Body of pancreas (tissue), 4 donors: ENCODE measurements around the gene CAMK2G.

Experiments
- CTCF ChIP-seq, 7 experiments: fragments of 450-650 bp in 4 of 7; fragments of 200-600 bp in 3 of 7; sonication (generic) in 3 of 7; IDR thresholded peaks; one replicate each; pipeline ENCODE4 v1.5.1; 2016 to 2019; ENCODE audit warnings: antibody characterized with exemption in 7 of 7
- POLR2A ChIP-seq, 3 donors: fragments of 450-650 bp; IDR thresholded peaks; one replicate each; pipeline ENCODE4 v1.6.1; 2016; ENCODE audit warnings: antibody characterized with exemption in 3 of 3, mild to moderate bottlenecking in 2 of 3

DNA sequence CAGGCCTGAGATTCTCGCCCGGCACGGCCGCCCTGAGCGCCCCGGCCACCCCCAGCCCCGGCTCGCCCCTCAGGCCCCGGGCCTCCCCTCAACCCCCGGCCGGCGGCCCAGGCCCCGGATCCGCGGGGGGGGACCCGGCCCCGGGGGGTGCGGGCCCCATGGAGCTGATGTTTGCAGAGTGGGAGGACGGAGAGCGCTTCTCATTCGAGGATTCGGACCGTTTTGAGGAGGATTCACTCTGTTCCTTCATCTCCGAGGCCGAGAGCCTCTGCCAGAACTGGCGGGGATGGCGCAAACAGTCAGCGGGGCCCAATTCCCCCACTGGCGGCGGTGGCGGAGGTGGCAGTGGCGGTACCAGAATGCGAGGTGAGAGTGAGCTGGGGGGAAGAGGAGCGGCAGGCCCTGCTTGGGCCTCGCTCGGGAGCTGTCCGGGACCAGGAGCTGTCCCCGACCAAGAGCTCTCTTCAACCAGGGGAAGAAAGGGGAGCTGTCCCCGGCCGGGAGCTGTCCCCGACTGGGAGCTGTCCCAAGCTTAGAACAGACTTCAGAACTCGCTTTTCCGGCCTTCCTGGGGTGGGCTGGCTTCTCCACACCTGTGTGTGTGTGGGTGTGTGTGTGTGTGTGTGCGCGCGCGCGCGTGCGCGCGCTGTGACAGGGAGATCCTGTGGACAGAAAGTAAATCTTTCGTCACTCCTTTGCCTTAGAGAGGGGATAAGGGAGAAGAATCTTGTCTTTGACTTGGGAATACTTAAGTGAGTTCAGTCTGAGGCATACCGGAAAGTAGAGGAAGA lies 88.4 kb downstream of the CAMK2G start:
- TF ChIP-seq CTCF (IDR thresholded peaks at IDR 0.05): no peak
- no peak for TF ChIP-seq POLR2A (IDR thresholded peaks at IDR 0.05)
